PC-3 (cell line): Measurements from ENCODE around the gene MFSD8. TPM values are rescaled to one million over a fixed set of nuclear protein-coding genes. Genes with fewer than 3 reads are reported as not detected.
"Not testable (repeated sequence)": the region's sequence is repeated elsewhere in the genome, so short reads cannot be mapped to it uniquely, and the experiment has no call there.

ENCODE experiments used
- ATAC-seq: fragments of 200-7000 bp; cut with Tn5 transposase; 2 replicates; pipeline ENCODE4 v1.9.1; 2020; ENCODE audit warnings: mild to moderate bottlenecking, moderate library complexity
- BruUV-seq: library from RNA; stranded (reverse); fragments of 400-500 nt; replicated peaks from 2 replicates; lab custom pipeline; 2021; lab: Mats Ljungman, UMichigan
- CTCF ChIA-PET: fragments of 300-600 bp; sonication (Branson Sonifier 250); formaldehyde crosslinking; loops from one replicate; lab custom pipeline; 2022; ENCODE audit warnings: antibody characterized with exemption; lab: Charles Lee
- POLR2A ChIA-PET: fragments of 300-600 bp; sonication (Branson Sonifier 250); formaldehyde crosslinking; loops from one replicate; lab custom pipeline; 2022; ENCODE audit warnings: antibody characterized with exemption; ENCODE audit not compliant: unreplicated experiment; lab: Charles Lee
- DNase-seq: peaks from one replicate; pipeline ENCODE4 v3.0.0-alpha.2; 2015
- H2AFZ ChIP-seq: fragments of 300-600 bp; sonication (generic); 2 replicates; pipeline ENCODE4 v1.6.0; 2016; ENCODE audit warnings: antibody characterized with exemption, low read length
- H3F3A ChIP-seq: fragments of 300-600 bp; sonication (generic); one replicate; pipeline ENCODE4 v1.6.0; 2017; ENCODE audit warnings: antibody characterized with exemption, low read length, control low read depth, mild to moderate bottlenecking; ENCODE audit not compliant: unreplicated experiment
- H3K27ac ChIP-seq: fragments of 300-600 bp; sonication (generic); 2 replicates; pipeline ENCODE4 v1.5.1; 2016; ENCODE audit warnings: mild to moderate bottlenecking, low read length
- H3K27me3 ChIP-seq: fragments of 300-600 bp; sonication (generic); 2 replicates; pipeline ENCODE4 v1.6.1; 2016; ENCODE audit warnings: low read length, mixed read lengths
- H3K36me3 ChIP-seq: fragments of 300-600 bp; sonication (generic); 2 replicates; pipeline ENCODE4 v1.6.1; 2016; ENCODE audit warnings: low read depth, mixed run types, low read length, mixed read lengths
- H3K4me1 ChIP-seq: fragments of 300-600 bp; sonication (generic); 2 replicates; pipeline ENCODE4 v1.5.1; 2016; ENCODE audit warnings: low read length; ENCODE audit not compliant: insufficient read depth
- H3K4me2 ChIP-seq: fragments of 300-600 bp; sonication (generic); 2 replicates; pipeline ENCODE4 v1.6.0; 2016; ENCODE audit warnings: low read length
- H3K4me3 ChIP-seq: fragments of 300-600 bp; sonication (generic); 2 replicates; pipeline ENCODE4 v1.5.1; 2016; ENCODE audit warnings: mild to moderate bottlenecking, low read length, mixed read lengths
- H3K79me2 ChIP-seq: fragments of 300-600 bp; sonication (generic); 2 replicates; pipeline ENCODE4 v1.6.1; 2017; ENCODE audit warnings: low read length, mixed read lengths
- H3K9ac ChIP-seq: fragments of 300-600 bp; sonication (generic); 2 replicates; pipeline ENCODE4 v1.6.0; 2016; ENCODE audit warnings: mild to moderate bottlenecking, low read length
- H3K9me2 ChIP-seq: fragments of 300-600 bp; sonication (generic); replicated peaks from 2 replicates; pipeline ENCODE4 v1.6.1; 2016; ENCODE audit warnings: mixed run types, low read length, mixed read lengths
- H3K9me3 ChIP-seq: fragments of 300-600 bp; sonication (generic); 2 replicates; pipeline ENCODE4 v1.6.1; 2016; ENCODE audit warnings: low read length, mixed read lengths
- H4K20me1 ChIP-seq: fragments of 300-600 bp; sonication (generic); 2 replicates; pipeline ENCODE4 v1.6.1; 2016; ENCODE audit warnings: low read length, mixed read lengths
- CTCF ChIP-seq: fragments of 300-600 bp; sonication (generic); conservative IDR thresholded peaks from 2 replicates; pipeline ENCODE4 v1.5.1; 2017; ENCODE audit warnings: antibody characterized with exemption, low read depth, mild to moderate bottlenecking, low read length
- EZH2 ChIP-seq: fragments of 300-600 bp; sonication (generic); IDR thresholded peaks from one replicate; pipeline ENCODE4 v1.6.1; 2017; ENCODE audit warnings: antibody characterized with exemption, mild to moderate bottlenecking, low read length; ENCODE audit not compliant: unreplicated experiment
- EZH2phosphoT487 ChIP-seq: fragments of 300-600 bp; sonication (generic); IDR thresholded peaks from 2 replicates; pipeline ENCODE4 v1.6.1; 2018; ENCODE audit warnings: mild to moderate bottlenecking, antibody characterized with exemption, low read length, borderline replicate concordance
- intact Hi-C: fragments of 100-400 bp; cut with micrococcal nuclease; formaldehyde crosslinking; loops from 2 replicates; pipeline ENCODE4 v1.9.0; 2023
- total RNA-seq: library from RNA; depleted of rRNA; stranded (reverse); fragments of >200 nt; gene quantifications from 2 replicates; pipeline ENCODE4 v1.2.3, GENCODE V29; 2014

MFSD8 gene
- total RNA-seq, 1 experiment from 2014 or later = 12.3 TPM

DNA sequence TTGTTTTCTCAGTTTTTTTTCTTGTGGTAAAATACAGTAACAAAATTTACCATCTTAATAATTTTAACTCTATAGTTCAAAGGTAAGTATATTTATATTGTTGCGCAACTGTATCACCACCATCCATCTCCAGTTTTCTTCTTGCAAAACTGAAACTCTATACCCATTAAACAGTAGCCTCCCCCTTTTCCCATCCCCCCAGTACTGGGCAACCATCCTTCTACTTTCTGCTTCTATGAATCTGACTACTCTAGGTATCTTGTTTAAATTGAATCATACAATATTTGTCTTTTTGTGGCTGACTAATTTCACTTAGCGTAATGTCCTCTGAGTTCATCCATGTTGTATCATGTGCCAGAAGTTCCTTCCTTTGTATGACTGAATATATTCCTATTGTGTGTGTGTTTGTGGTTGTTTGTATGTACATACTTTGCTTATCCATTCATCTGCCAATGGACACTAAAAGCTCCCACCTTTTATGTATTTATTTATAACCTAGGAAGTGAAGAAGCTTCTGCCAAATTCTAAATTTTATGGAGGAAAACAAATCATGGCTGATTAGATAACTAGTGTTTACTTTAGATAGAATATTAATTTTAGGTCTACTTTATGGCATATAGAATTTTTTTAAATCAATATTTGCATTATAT lies 10.3 kb upstream of the MFSD8 start:
- Histone ChIP-seq H3K4me1 (peaks cover 12% of the 10 kb centered on the region), H3K4me3 (no peak overlapping the region), H3K79me2 (no peaks in the 10 kb centered on the region), H4K20me1 (no peaks in the 10 kb centered on the region), H3K4me2 (0 out of 2 replicates have a peak overlapping the region, but pooled peaks have one; percentile 20), H3K36me3 (no peaks in the 10 kb centered on the region), H3K27ac (peak overlapping the region; percentile 79), H3K9ac (no peak overlapping the region), H3K27me3 (no peaks in the 10 kb centered on the region), H3K9me2 (no peaks in the 10 kb centered on the region), H2AFZ (no peak overlapping the region), H3F3A (no peaks in the 10 kb centered on the region), H3K9me3 (no peaks in the 10 kb centered on the region)
- peak; percentile 94 for DNase-seq
- no peak for TF ChIP-seq CTCF
- TF ChIP-seq EZH2phosphoT487 = 0 out of 2 replicates have a peak, but pooled peaks have one; percentile 30
- ChIA-PET POLR2A (no interaction called here), CTCF (no interaction called here)
- peak; percentile 97 for ATAC-seq
- intact Hi-C loops = loop anchor here (1.0 to 2.0 kb wide), 2 partner anchors 22 to 86 kb away; partner anchors contain the start of gene LARP1B
- no TSS peak for BruUV-seq

DNA sequence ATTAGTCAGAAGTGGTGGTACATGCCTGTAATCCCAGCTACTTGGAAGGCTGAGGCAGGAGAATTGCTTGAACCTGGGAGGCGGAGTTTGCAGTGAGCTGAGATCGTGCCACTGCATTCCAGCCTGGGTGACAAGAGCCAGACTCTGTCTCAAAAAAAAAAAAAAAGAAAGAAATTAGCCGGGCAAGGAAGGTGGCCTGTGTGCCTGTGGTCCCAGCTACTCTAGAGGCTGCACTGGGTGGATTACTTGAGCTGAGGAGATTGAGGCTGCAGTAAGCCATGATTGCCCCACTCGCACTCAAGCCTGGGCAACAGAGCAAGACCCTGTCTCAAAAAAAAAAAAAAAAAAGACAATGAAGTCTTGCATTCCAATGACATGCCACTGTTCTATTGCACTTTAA lies 6.0 kb upstream of the MFSD8 start:
- intact Hi-C loops, ATAC-seq: not testable (repeated sequence)
- H3K79me2 ChIP-seq = peaks cover 37% of the 10 kb centered on the region

DNA sequence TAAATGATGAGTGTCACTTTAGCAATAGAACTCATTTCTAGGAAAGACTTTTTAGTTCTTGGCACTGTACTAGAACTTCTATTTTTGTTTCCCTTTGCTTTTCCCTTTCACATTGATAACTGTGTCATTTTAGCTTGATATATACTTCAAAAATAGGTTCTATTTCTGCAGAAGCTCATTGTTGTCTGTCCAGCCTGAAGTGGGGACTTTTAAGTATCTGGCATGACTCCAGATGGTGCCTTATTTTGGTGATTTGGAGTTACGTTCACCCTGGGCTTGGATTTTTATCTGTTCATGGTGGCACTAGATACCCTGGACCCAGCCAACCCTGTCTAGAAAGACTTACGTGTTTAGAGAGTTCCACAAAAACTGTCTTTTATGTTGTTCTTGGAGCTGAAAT lies 3.6 kb upstream of the MFSD8 start:
- CTCF ChIA-PET = no interaction called here
- Histone ChIP-seq H4K20me1 (no peaks in the 10 kb centered on the region), H3K79me2 (peaks cover 46% of the 10 kb centered on the region), H3F3A (no peaks in the 10 kb centered on the region), H2AFZ (no peak overlapping the region), H3K4me3 (no peak overlapping the region), H3K27ac (no peak overlapping the region), H3K4me2 (no peak overlapping the region), H3K9me2 (no peaks in the 10 kb centered on the region), H3K27me3 (no peaks in the 10 kb centered on the region), H3K36me3 (no peaks in the 10 kb centered on the region), H3K9ac (no peak overlapping the region), H3K4me1 (0 out of 2 replicates have a peak, but pooled peaks cover 5% of the 10 kb centered on the region), H3K9me3 (no peaks in the 10 kb centered on the region)
- POLR2A ChIA-PET = no interaction called here
- DNase-seq (no peak), ATAC-seq (no peak)
- intact Hi-C loops = loop anchor here (5.0 kb wide), 1 partner anchor 86 kb away; the partner anchor contains the start of gene PLK4
- TF ChIP-seq CTCF (no peak), EZH2 (no peak), EZH2phosphoT487 (no peak)
- no TSS peak for BruUV-seq

More for the DNA sequence above, 6.0 kb upstream of the MFSD8 start:
- BruUV-seq, H3K9me3 ChIP-seq, DNase-seq, H3K9ac ChIP-seq, H3K27ac ChIP-seq, H3K4me3 ChIP-seq, POLR2A ChIA-PET, H3K4me2 ChIP-seq, H2AFZ ChIP-seq, H3K9me2 ChIP-seq, H3K27me3 ChIP-seq, H3F3A ChIP-seq, H4K20me1 ChIP-seq, CTCF ChIA-PET, H3K36me3 ChIP-seq: not testable (repeated sequence)
- H3K4me1 ChIP-seq = peaks cover 14% of the 10 kb centered on the region
